NCI-H2081 (cell line): Measurements from ENCODE around the gene LYRM9.
"Not testable (repeated sequence)": the region's sequence is repeated elsewhere in the genome, so short reads cannot be mapped to it uniquely, and the experiment has no call there.

Experiments used
- DNase-seq, 2 experiments: peaks; one replicate each; lab custom pipeline; 2025; lab: John Stamatoyannopoulos, UW

The LYRM9 gene

GRCh38 chr17:27892866-27893769 is at the start of gene LYRM9:
Gene LYRM9 (minus strand): TSS chr17:27893365. CDS start chr17:27882694, 10,671 bp downstream.
- DNase-seq = peak; percentile 74 to 75

GRCh38 chr17:27940503-27941428 is 47.6 kb upstream of the LYRM9 start:
- DNase-seq = no peak

GRCh38 chr17:27939474-27940465 is 46.6 kb upstream of the LYRM9 start:
- DNase-seq = no peak

DNA sequence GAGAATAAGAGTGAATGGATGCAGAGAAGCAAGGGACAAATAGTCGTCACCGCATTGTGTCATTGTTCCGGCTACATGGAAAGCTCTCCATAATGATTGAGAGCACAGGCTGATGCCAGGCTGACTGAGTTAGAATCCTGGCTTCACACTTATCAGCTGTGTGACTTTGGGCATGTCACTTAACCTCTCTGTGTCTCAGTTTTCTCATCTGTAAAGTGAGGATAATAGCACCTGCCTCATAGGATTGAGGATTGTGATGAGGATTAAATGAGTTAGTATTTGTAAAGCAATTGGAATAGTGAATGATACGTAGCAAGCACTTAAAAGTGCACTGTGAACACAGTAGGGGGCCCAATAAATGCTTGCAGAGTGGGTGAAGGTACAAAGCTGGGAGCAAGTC is 45.7 kb upstream of the LYRM9 start:
- DNase-seq = no peak

DNA sequence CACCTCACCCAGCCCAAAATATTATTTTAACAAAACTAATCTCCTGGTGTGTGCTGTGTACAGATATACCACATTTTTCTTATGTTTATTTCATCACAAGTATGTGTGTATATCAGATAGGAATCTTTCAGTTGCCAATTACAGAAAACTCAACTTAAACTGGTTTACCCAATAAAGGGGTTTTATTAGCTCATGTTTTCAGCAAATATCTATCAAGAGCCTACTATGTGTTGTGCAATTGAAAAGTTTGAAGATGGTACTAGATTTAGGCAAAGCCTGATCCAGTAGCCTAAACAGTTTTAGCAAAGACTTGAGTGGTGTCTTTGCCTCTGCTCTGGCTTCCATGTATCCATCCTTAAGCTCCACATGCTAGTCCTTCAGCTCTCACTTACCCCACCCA is 45.1 kb upstream of the LYRM9 start:
- no peak for DNase-seq

DNA sequence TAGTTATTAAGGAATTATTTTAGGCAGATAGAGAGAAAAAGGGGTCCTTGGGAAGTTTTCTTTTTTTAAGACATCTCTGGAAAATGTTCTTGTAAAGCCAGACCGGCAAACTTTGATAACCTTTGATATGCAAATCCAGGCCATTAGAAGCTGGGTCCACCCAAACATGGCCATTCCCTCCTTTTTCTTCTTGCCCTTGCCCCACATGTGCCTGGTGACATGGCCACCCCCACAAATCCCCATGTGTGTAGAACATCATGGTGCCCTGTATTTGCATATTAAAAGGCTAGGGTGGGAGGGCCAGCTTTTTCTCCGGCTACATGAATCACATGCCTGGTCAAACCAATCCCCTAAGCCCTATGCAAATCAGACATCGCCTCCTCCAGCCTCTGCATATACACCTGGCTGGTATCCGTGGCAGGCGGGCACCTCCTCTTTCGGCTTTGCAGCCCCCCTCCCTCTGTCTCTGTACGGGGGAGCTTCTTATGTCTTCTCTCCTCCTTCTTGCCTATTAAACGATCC is 43.9 kb upstream of the LYRM9 start:
- DNase-seq = no peak

GRCh38 chr17:27930000-27930399 is 36.8 kb upstream of the LYRM9 start:
- DNase-seq = no peak

GRCh38 chr17:27928587-27928986 is 35.4 kb upstream of the LYRM9 start:
- no peak for DNase-seq

DNA sequence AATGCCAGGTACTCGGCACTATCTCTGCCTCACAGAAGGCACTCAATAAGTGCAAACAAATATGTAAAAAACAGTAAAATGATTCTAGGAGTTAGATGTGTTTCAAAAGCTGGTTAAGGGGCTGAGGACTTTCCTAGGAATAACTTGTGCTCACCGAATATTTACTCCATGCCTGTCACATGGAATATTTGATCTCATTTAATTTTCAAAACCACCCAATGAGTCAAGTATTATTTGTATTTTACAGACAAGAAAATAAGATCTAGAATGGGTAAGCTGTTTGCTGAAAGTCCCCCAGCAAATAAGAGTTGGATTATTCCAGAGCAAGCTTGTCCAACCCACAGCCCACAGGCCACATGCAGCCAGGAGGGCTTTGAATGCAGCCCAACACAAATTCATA is 34.6 kb upstream of the LYRM9 start:
- DNase-seq = no peak

- DNase-seq = no peak
Measured at GRCh38 chr17:27921599-27921998, 28.4 kb upstream of the LYRM9 start.

DNA sequence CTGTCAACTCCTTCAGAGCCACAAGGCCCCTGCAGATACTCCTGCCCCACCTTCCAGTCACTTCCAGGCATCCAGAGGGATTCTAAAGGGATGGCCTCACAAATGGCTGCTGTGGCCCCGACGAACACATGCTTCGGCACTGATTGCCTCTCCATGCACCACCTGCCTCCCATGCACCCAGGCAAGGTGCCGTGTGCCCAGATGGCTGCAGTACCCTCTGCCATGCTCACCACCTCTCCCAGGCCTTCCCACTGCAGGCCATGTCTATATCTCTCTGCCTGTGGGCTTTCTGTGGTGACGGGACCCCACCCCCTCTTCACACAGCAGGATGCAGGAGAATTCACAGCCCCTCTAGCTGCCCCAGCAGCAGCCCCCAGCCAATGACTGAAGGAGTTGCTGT is 27.9 kb upstream of the LYRM9 start:
- DNase-seq = no peak

DNA sequence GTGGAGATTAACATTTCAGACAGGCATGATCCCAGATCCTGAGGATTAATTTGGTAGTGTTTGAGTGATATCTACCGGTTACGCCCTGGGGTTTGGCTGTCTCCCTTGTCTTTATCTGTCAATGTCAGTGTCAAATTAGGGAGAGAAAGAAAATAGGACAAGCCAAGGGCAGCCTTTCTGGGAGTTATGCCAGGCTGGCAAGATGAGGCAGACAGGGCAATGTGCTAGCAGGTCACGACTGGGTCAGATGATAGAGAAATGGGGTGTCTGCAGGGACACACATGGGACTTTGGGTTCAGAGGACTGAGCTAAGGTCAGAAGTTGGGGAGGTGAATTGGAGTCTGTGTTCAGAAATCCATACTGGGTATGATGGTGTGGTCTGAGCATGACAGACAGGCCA is 27.4 kb upstream of the LYRM9 start:
- DNase-seq = no peak

DNA sequence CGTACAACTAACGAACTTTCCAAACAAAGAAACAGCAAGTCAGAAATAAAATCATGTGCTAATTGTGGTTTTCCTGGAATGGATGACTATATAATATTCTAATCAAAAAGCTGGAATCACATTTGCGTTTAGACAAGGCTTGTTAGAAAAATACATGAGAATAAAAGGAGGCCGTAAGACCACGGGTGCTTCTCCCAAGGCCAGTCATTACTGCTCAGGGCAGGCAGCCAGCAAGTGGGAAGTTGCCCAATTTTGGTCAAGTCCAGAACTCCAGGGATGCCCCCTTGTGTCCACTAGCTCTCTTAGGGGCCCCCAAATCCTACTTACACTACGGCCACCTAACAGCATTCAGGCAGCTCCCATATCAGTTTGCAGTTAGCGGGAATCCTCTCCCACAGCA is 25.9 kb upstream of the LYRM9 start:
- DNase-seq = no peak

GRCh38 chr17:27918498-27918897 is 25.3 kb upstream of the LYRM9 start:
- no peak for DNase-seq

- DNase-seq = no peak
Measured at GRCh38 chr17:27917000-27917399, 23.8 kb upstream of the LYRM9 start.

- DNase-seq = peak in 1 of 2 experiments; percentile 35
Measured at GRCh38 chr17:27915709-27916108, 22.5 kb upstream of the LYRM9 start.

DNA sequence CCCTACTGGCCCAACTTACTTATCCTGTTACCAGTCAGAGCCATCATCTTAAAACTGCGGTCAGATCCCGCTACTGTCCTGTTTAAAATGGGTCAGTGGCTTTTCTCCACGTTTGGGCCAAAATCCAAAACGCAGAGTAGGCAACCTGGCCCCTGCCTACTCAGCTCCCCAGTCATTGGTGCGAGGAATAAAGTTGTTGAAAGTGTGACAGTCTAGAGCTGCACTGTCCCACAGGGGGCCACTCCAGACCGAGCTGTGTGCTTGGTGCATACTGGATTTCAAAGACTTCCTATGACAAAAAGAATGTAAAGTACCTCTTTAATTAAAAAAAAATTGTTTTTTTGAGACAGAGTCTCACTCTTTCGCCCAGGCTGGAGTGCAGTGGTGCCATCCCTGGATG is 21.2 kb upstream of the LYRM9 start:
- DNase-seq = no peak

GRCh38 chr17:27912964-27913363 is 19.8 kb upstream of the LYRM9 start:
- no peak for DNase-seq

GRCh38 chr17:27912299-27912698 is 19.1 kb upstream of the LYRM9 start:
- DNase-seq = not testable (repeated sequence)

DNA sequence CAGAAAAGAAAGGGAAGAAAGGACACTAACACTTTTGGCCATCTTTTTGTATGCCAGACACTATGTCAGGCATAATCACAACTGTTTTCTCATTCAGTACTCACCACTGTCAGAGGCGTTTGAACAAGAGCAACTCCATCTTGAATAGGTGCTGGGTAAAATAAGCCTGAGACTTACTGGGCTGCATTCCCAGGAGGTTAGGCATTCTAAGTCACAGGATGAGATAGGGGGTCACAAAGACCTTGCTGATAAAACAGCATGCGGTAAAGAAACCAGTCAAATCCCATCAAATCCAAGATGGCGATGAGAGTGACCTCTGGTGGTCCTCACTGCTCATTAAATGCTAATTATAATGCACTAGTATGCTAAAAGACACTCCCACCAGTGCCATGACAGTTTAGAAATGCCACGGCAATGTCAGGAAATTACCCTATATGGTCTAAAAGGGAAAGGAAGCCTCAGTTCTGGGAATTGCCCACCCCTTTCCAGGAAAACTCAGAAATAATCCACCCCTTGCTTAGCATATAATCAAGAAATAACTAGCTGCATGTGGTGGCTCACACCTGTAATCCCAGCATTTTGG is 14.9 kb upstream of the LYRM9 start:
- DNase-seq = no peak

DNA sequence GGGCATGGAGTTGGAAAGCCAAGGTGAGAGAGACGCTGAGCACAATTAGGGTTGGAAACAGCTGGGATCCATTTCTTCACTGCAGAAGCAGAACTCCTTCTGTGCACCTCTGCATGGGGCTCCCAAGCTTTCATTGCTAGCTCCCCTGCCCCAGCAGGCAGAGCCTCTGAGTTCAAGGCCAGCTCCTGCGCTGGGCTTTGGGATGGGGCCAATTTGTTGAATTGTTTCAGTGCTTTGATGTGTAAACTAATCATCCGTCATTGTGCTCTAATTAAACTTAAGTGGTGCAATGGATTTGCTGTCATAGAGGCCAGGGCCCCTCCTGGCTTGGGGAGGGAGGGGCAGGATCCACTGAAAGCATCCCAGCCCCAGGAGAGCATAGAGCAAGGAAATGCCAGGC is 13.5 kb upstream of the LYRM9 start:
- peak in 1 of 2 experiments; percentile 31 for DNase-seq
